Measurements from ENCODE around the gene GLG1.

DNA sequence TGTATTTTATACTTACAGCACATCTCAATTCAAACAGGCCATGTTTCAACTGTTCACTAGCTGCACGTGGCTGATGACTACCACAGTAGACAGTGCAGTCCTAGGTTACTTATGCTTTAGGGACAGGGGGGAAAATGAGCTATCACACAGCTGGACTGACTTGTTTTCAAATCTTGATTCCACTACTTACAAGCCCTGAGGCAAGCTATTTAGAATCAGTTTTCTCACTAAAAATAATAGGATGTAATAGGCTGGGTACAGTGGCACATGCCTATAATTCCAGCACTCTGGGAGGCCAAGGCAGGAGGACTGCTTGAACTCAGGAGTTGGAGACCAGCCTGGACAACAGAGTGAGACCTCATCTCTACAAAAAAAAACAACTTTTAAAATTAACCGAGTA is 10.3 kb downstream of the GLG1 start:
- TF ChIP-seq, protein P1, sequence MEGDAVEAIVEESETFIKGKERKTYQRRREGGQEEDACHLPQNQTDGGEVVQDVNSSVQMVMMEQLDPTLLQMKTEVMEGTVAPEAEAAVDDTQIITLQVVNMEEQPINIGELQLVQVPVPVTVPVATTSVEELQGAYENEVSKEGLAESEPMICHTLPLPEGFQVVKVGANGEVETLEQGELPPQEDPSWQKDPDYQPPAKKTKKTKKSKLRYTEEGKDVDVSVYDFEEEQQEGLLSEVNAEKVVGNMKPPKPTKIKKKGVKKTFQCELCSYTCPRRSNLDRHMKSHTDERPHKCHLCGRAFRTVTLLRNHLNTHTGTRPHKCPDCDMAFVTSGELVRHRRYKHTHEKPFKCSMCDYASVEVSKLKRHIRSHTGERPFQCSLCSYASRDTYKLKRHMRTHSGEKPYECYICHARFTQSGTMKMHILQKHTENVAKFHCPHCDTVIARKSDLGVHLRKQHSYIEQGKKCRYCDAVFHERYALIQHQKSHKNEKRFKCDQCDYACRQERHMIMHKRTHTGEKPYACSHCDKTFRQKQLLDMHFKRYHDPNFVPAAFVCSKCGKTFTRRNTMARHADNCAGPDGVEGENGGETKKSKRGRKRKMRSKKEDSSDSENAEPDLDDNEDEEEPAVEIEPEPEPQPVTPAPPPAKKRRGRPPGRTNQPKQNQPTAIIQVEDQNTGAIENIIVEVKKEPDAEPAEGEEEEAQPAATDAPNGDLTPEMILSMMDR (IDR thresholded peaks at IDR 0.05 in 2 of 3, conservative IDR thresholded peaks at IDR 0.05 in 1 of 3; ENCODE audit: borderline replicate concordance in 1 of 3, insufficient read depth in 1 of 3, low read depth in 2 of 3, low read length in 2 of 3): no peak
- TF ChIP-seq TCF7L2 (IDR thresholded peaks at IDR 0.05; ENCODE audit: borderline replicate concordance, extremely low read depth, insufficient read depth, insufficient read length) (no peak), SRF (IDR thresholded peaks at IDR 0.05; ENCODE audit: low read depth) (no peak), EZH2phosphoT487 (IDR thresholded peaks at IDR 0.05; ENCODE audit: borderline replicate concordance) (no peak), EZH2 (IDR thresholded peaks at IDR 0.05) (no peak), YY1 (IDR thresholded peaks at IDR 0.05; ENCODE audit: extremely low read depth, insufficient replicate concordance, low read depth, low read length) (no peak)
- TF ChIP-seq, protein P2, sequence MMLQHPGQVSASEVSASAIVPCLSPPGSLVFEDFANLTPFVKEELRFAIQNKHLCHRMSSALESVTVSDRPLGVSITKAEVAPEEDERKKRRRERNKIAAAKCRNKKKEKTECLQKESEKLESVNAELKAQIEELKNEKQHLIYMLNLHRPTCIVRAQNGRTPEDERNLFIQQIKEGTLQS (IDR thresholded peaks at IDR 0.05): no peak
